ENCODE measurements around the gene TH. TPM values are rescaled to one million over a fixed set of nuclear protein-coding genes. Genes with fewer than 3 reads are reported as not detected.
"Not testable (repeated sequence)": the region's sequence is repeated elsewhere in the genome, so short reads cannot be mapped to it uniquely, and the experiment has no call there.

TH gene
- total RNA-seq, 4 donors from 2014 or later: 0.34 to 1.0 TPM; not detected in 2

- peak overlapping the region; percentile 45 for H3K27ac ChIP-seq
- no peak overlapping the region for H3K4me3 ChIP-seq
- no peak for TF ChIP-seq CTCF (IDR thresholded peaks at IDR 0.05)
- no peak for TF ChIP-seq POLR2AphosphoS5 (IDR thresholded peaks at IDR 0.05)
- no peak for TF ChIP-seq POLR2A (IDR thresholded peaks at IDR 0.05)
- no peak for TF ChIP-seq EP300 (IDR thresholded peaks at IDR 0.05)
- WGBS: 47% methylated on average over 3 of the region's 10 CpGs
- peaks cover 43% of the 10 kb centered on the region for H3K27me3 ChIP-seq
- no peaks in the 10 kb centered on the region for H3K36me3 ChIP-seq
- no peak for DNase-seq (ENCODE audit: low spot score in 2 of 2)
- H3K9me3 ChIP-seq: no peaks in the 10 kb centered on the region
- peaks cover 35% of the 10 kb centered on the region for H3K4me1 ChIP-seq
These were observed 7.9 kb upstream of the TH start for GRCh38 chr11:2179516-2179915.

- no peak overlapping the region for H3K4me3 ChIP-seq
- DNase-seq (ENCODE audit: low spot score in 2 of 2): no peak
- TF ChIP-seq EP300 (IDR thresholded peaks at IDR 0.05) (no peak), POLR2A (IDR thresholded peaks at IDR 0.05) (no peak), POLR2AphosphoS5 (IDR thresholded peaks at IDR 0.05) (no peak), CTCF (IDR thresholded peaks at IDR 0.05) (no peak)
- 19% methylated on average over 5 of the region's 16 CpGs for WGBS
- H3K27me3 ChIP-seq: peaks cover 48% of the 10 kb centered on the region
- no peaks in the 10 kb centered on the region for H3K36me3 ChIP-seq
- H3K27ac ChIP-seq: peak overlapping the region; percentile 45
- no peaks in the 10 kb centered on the region for H3K9me3 ChIP-seq
- H3K4me1 ChIP-seq: peaks cover 35% of the 10 kb centered on the region
These were observed 7.4 kb upstream of the TH start for GRCh38 chr11:2178906-2179494.

- H3K36me3 ChIP-seq; H3K9me3 ChIP-seq; DNase-seq (ENCODE audit: low spot score in 2 of 2); H3K4me3 ChIP-seq; H3K27ac ChIP-seq: not testable (repeated sequence)
- Histone ChIP-seq H3K27me3 (peaks cover 50% of the 10 kb centered on the region), H3K4me1 (peaks cover 35% of the 10 kb centered on the region)
- 57% methylated on average over 14 of the region's 16 CpGs for WGBS
These were observed 6.6 kb upstream of the TH start for GRCh38 chr11:2178055-2178773.

GRCh38 chr11:2177076-2177475, 5.5 kb upstream of the TH start:
- Histone ChIP-seq H3K27me3 (peaks cover 42% of the 10 kb centered on the region), H3K27ac (no peak overlapping the region), H3K4me3 (no peak overlapping the region), H3K4me1 (peaks cover 35% of the 10 kb centered on the region), H3K36me3 (no peaks in the 10 kb centered on the region), H3K9me3 (no peaks in the 10 kb centered on the region)
- WGBS: 22% methylated on average over 6 of the region's 18 CpGs
- TF ChIP-seq POLR2A (IDR thresholded peaks at IDR 0.05) (no peak), POLR2AphosphoS5 (IDR thresholded peaks at IDR 0.05) (no peak), CTCF (IDR thresholded peaks at IDR 0.05) (no peak), EP300 (IDR thresholded peaks at IDR 0.05) (no peak)
- DNase-seq (ENCODE audit: low spot score in 2 of 2): no peak

- TF ChIP-seq CTCF (IDR thresholded peaks at IDR 0.05) (no peak), EP300 (IDR thresholded peaks at IDR 0.05) (no peak), POLR2A (IDR thresholded peaks at IDR 0.05) (no peak), POLR2AphosphoS5 (IDR thresholded peaks at IDR 0.05) (no peak)
- DNase-seq (ENCODE audit: low spot score in 2 of 2): no peak
- Histone ChIP-seq H3K36me3 (no peaks in the 10 kb centered on the region), H3K4me3 (no peak overlapping the region), H3K27ac (no peak overlapping the region), H3K9me3 (no peaks in the 10 kb centered on the region), H3K27me3 (peaks cover 40% of the 10 kb centered on the region), H3K4me1 (peaks cover 35% of the 10 kb centered on the region)
- 91% methylated on average over 10 of the region's 14 CpGs for WGBS
These were observed 4.8 kb upstream of the TH start for GRCh38 chr11:2176389-2176900.

All from suprapubic skin (tissue), 4 donors.